Smooth muscle cell (in vitro differentiated cells): ENCODE data around the gene SORCS2. TPM values are rescaled to one million over a fixed set of nuclear protein-coding genes. Genes with fewer than 3 reads are reported as not detected.

Source experiments
- DNase-seq: peaks from one replicate; lab custom pipeline; 2025; ENCODE audit not compliant: unreplicated experiment; lab: John Stamatoyannopoulos, UW
- H2AFZ ChIP-seq: fragments of 200-600 bp; sonication (generic); 2 replicates; pipeline ENCODE4 v1.6.0; 2016; ENCODE audit warnings: antibody characterized with exemption, low read depth, mild to moderate bottlenecking
- H3F3A ChIP-seq: fragments of 200-600 bp; sonication (generic); 2 replicates; pipeline ENCODE4 v1.6.0; 2017; ENCODE audit warnings: antibody characterized with exemption, low read depth
- H3K27ac ChIP-seq: fragments of 200-600 bp; sonication (generic); 2 replicates; pipeline ENCODE4 v1.5.1; 2016; ENCODE audit warnings: low read depth, mild to moderate bottlenecking
- H3K27me3 ChIP-seq: fragments of 200-600 bp; sonication (generic); 2 replicates; pipeline ENCODE4 v1.6.1; 2016; ENCODE audit warnings: low read depth, mild to moderate bottlenecking
- H3K36me3 ChIP-seq: fragments of 200-600 bp; sonication (generic); 2 replicates; pipeline ENCODE4 v1.5.1; 2016; ENCODE audit warnings: low read depth
- H3K4me1 ChIP-seq: fragments of 200-600 bp; sonication (generic); 2 replicates; pipeline ENCODE4 v1.5.1; 2016; ENCODE audit warnings: low read depth
- H3K4me2 ChIP-seq: fragments of 200-600 bp; sonication (generic); 2 replicates; pipeline ENCODE4 v1.6.0; 2016; ENCODE audit warnings: mild to moderate bottlenecking
- H3K4me3 ChIP-seq: fragments of 200-600 bp; sonication (generic); 2 replicates; pipeline ENCODE4 v1.5.1; 2016; ENCODE audit warnings: mild to moderate bottlenecking
- H3K79me2 ChIP-seq: fragments of 200-600 bp; sonication (generic); 2 replicates; pipeline ENCODE4 v1.6.0; 2016; ENCODE audit warnings: low read depth, mild to moderate bottlenecking
- H3K9ac ChIP-seq: fragments of 200-600 bp; sonication (generic); 2 replicates; pipeline ENCODE4 v1.6.0; 2016; ENCODE audit warnings: low read depth
- H3K9me3 ChIP-seq: fragments of 200-600 bp; sonication (generic); replicated peaks from 2 replicates; pipeline ENCODE4 v1.5.1; 2016; ENCODE audit warnings: low read depth
- H4K20me1 ChIP-seq: fragments of 200-600 bp; sonication (generic); 2 replicates; pipeline ENCODE4 v1.6.0; 2016; ENCODE audit warnings: low read depth
- WGBS: methylation state at CpG from one replicate; pipeline ENCODE4 v1.1.7; 2016; ENCODE audit warnings: low lambda C conversion rate; 5-methylcytosine and 5-hydroxymethylcytosine counted together
- polyA plus RNA-seq: library from polyadenylated mRNA; unstranded; fragments of >200 nt; fragmentation: Nextera tagmentation; extraction: Ambion mirVana; gene quantifications from 2 replicates; pipeline ENCODE4 v1.2.1, GENCODE V29; 2016
- total RNA-seq: library from RNA; depleted of rRNA; stranded (reverse); fragments of >200 nt; gene quantifications from 2 replicates; pipeline ENCODE4 v1.2.3, GENCODE V29; 2014
- TF ChIP-seq, protein P1 (sequence below): fragments of 200-600 bp; sonication (generic); IDR thresholded peaks from 2 replicates; pipeline ENCODE4 v1.5.1; 2017; ENCODE audit warnings: borderline replicate concordance, mild to moderate bottlenecking, antibody characterized with exemption; ENCODE audit not compliant: insufficient read depth, poor library complexity, severe bottlenecking

SORCS2 gene
- total and polyA plus RNA-seq, 2 experiments from 2014 or later, result 5.2 to 9.3 TPM

DNA sequence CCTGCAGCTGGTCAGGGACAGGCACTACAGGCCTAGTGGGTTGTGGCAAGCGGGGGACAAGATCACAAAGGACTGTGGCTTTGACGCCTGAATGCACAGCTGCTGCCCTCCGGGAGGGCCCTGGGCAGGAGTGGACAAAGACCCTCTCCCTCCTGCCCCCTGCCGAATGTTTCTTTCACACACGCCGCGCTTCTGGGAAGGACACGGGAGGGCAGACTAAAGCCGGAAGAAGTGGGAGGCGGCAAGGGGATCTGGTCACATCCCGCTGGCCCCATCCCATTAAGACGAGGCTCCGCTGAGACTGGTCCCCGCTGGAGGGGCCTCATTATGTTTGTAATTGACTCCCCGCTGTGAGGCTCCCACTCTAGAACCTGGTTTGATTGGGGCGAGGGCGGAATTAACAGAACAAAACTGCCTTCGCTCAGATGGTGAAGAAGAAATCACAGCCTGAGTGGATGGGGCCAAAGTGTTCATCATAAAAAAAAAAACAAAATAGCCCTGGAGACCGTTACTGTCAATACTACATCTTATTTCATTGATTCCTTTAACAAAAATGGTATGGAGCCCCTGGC is 280.2 kb downstream of the SORCS2 start:
- no peak overlapping the region for H3K4me3 ChIP-seq
- H3K9me3 ChIP-seq, result no peaks in the 10 kb centered on the region
- 47% methylated on average over 19 of the region's 19 CpGs for whole genome bisulfite sequencing
- no peak overlapping the region for H2AFZ ChIP-seq
- no peaks in the 10 kb centered on the region for H4K20me1 ChIP-seq
- no peak overlapping the region for H3K4me2 ChIP-seq
- peaks cover 6% of the 10 kb centered on the region for H3K4me1 ChIP-seq
- no peaks in the 10 kb centered on the region for H3F3A ChIP-seq
- H3K27ac ChIP-seq, result no peak overlapping the region
- DNase-seq, result no peak
- no peaks in the 10 kb centered on the region for H3K36me3 ChIP-seq
- H3K9ac ChIP-seq, result no peak overlapping the region
- TF ChIP-seq, protein P1, sequence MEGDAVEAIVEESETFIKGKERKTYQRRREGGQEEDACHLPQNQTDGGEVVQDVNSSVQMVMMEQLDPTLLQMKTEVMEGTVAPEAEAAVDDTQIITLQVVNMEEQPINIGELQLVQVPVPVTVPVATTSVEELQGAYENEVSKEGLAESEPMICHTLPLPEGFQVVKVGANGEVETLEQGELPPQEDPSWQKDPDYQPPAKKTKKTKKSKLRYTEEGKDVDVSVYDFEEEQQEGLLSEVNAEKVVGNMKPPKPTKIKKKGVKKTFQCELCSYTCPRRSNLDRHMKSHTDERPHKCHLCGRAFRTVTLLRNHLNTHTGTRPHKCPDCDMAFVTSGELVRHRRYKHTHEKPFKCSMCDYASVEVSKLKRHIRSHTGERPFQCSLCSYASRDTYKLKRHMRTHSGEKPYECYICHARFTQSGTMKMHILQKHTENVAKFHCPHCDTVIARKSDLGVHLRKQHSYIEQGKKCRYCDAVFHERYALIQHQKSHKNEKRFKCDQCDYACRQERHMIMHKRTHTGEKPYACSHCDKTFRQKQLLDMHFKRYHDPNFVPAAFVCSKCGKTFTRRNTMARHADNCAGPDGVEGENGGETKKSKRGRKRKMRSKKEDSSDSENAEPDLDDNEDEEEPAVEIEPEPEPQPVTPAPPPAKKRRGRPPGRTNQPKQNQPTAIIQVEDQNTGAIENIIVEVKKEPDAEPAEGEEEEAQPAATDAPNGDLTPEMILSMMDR, result no peak
- no peaks in the 10 kb centered on the region for H3K27me3 ChIP-seq
- no peaks in the 10 kb centered on the region for H3K79me2 ChIP-seq

DNA sequence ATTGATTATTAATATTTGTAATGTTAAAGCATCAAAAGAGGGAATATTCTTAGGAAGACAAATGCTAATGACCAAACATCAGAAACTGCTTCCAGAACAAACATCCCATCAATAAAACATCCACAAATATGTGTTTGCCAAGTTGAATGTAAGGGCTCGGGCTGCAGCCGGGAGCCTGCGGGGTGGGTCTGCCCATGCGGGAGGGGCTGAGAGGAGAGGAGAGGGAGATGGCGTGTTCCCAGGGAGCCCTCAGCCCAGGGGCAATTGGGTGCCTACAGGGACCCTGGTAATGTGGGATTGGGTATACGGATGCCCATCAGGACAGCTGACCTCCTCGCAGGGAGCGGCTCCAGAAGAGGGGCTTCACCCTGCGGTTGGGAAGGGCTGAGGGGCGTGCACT is 280.7 kb downstream of the SORCS2 start:
- Histone ChIP-seq H4K20me1 (no peaks in the 10 kb centered on the region), H3K4me2 (no peak overlapping the region), H2AFZ (no peak overlapping the region), H3K4me3 (no peak overlapping the region), H3K4me1 (peaks cover 6% of the 10 kb centered on the region), H3F3A (no peaks in the 10 kb centered on the region), H3K27me3 (no peaks in the 10 kb centered on the region), H3K79me2 (no peaks in the 10 kb centered on the region), H3K9ac (no peak overlapping the region), H3K27ac (no peak overlapping the region), H3K36me3 (no peaks in the 10 kb centered on the region), H3K9me3 (no peaks in the 10 kb centered on the region)
- TF ChIP-seq, protein P1, result no peak
- 77% methylated on average over 10 of the region's 10 CpGs for WGBS
- no peak for DNase-seq

DNA sequence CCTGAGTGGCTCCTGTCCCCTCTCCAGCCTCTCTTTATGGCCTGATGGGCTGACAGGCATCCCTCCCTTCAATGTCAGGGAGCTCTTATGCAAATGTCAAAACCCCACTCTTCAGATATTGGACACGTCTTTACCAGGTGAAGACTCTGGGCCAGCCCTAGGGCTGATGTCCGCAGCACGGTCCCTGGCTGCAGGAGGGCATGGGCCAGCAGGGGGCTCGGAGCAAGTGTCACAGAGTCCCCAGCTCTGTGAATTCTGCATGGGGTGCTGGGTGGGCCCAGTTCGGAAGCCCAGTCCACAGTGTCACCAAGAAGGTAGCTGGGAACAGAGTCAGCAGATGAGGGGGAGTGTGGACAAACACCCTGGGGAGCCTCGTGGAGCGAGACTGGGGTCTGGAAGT is 282.0 kb downstream of the SORCS2 start:
- no peak overlapping the region for H3K4me3 ChIP-seq
- peaks cover 6% of the 10 kb centered on the region for H3K4me1 ChIP-seq
- H2AFZ ChIP-seq, result no peak overlapping the region
- H3K4me2 ChIP-seq, result no peak overlapping the region
- H3F3A ChIP-seq, result no peaks in the 10 kb centered on the region
- TF ChIP-seq, protein P1, result no peak
- no peak for DNase-seq
- H3K27me3 ChIP-seq, result no peaks in the 10 kb centered on the region
- no peak overlapping the region for H3K9ac ChIP-seq
- no peaks in the 10 kb centered on the region for H4K20me1 ChIP-seq
- no peak overlapping the region for H3K27ac ChIP-seq
- H3K36me3 ChIP-seq, result no peaks in the 10 kb centered on the region
- 67% methylated on average over 7 of the region's 7 CpGs for WGBS
- no peaks in the 10 kb centered on the region for H3K9me3 ChIP-seq
- H3K79me2 ChIP-seq, result no peaks in the 10 kb centered on the region

DNA sequence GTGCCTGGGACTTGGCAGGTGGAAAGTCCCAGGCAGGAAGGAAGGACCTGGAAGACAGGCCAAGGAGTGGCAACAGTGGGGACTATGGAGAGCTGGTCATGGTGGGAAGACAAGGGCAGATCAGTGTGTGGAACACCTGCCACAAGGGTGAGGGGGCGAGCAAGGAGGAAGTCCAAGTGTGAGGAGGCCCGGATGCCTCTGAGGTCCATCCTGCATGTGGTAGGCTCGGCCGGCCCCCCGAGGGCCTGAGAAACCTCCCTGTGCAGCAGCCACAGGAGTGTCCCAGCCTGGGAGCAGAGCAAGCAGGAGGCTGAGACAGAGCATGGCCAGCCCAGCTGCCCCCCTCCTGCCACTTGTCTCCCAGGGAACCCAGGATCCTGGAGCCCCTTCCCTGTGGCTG is 282.9 kb downstream of the SORCS2 start:
- 91% methylated on average over 5 of the region's 5 CpGs for WGBS
- Histone ChIP-seq H3F3A (no peaks in the 10 kb centered on the region), H3K4me3 (no peak overlapping the region), H3K4me1 (peaks cover 6% of the 10 kb centered on the region), H3K79me2 (no peaks in the 10 kb centered on the region), H3K9me3 (no peaks in the 10 kb centered on the region), H4K20me1 (no peaks in the 10 kb centered on the region), H3K4me2 (no peak overlapping the region), H3K27ac (no peak overlapping the region), H3K36me3 (no peaks in the 10 kb centered on the region), H2AFZ (no peak overlapping the region), H3K27me3 (no peaks in the 10 kb centered on the region), H3K9ac (no peak overlapping the region)
- no peak for DNase-seq
- TF ChIP-seq, protein P1, result no peak
